ENCODE data around the gene RNF167. TPM values are rescaled to one million over a fixed set of nuclear protein-coding genes. Genes with fewer than 3 reads are reported as not detected.

The RNF167 gene
- total RNA-seq, 2 donors from 2014 or later: 120 to 123 TPM

DNA sequence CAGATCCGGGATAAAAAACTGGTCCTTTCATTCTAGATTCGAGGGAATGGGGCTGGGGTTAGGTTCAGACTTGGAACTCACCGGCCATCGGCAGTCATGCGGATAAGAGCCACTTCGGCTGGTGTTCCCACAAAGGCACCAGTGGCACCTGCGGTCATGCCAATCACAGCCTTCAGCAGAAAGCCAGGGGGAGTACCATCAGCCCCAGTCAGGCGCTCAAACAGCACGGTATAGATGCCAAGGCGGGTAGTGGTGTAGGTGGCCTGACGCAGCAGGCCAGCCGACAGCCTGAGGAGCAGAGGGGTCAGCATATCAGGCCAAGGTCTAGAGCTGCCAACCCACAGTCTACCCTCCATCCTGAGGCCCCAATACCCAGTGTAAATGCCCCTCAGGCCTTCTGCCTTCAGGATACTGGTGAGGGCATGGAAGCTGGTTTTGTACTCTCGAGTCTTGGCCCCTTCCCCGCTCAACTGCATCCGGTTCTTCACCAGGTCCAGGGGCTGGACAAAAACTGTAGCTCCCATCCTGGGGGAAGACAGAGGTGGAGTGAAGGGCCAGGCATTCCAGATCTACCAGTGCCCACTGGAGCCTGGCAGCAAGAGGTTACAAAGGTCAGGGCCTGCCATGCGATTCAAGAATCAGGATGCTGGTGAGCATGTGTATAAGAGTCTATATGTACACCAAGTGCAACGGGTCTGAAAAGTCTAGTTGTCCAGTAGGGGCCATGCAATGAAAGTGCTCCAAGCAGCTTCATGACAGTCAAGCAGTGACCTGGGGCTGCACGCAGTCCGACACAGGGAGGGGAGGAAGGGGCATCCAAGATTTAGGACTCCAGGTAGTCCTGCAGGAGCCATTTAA is 1.2 kb upstream of the RNF167 start:
- 71% methylated on average over 16 to 19 of the region's 19 CpGs for WGBS, 2 experiments (ENCODE audit: insufficient coverage in 1 of 2, insufficient read length in 1 of 2)
- no peaks in the 10 kb centered on the region for H3K27me3 ChIP-seq (ENCODE audit: control insufficient read depth, insufficient read depth, low read length, poor library complexity, severe bottlenecking)
- Mint-ChIP-seq H3K27ac (peak overlapping the region; percentile 99), H3K9me3 (no peaks in the 10 kb centered on the region), H3K4me3 (peak overlapping the region; percentile 94), H3K36me3 (ENCODE audit: low read depth) (peaks cover 36% of the 10 kb centered on the region), H3K27me3 (ENCODE audit: insufficient read depth) (no peaks in the 10 kb centered on the region), H3K4me1 (peaks cover 27% of the 10 kb centered on the region)
- H3K27ac ChIP-seq (ENCODE audit: low read depth, low read length): peak overlapping the region; percentile 96
- H3K4me3 ChIP-seq (ENCODE audit: low read length): peak overlapping the region; percentile 98
- TF ChIP-seq, protein P1, sequence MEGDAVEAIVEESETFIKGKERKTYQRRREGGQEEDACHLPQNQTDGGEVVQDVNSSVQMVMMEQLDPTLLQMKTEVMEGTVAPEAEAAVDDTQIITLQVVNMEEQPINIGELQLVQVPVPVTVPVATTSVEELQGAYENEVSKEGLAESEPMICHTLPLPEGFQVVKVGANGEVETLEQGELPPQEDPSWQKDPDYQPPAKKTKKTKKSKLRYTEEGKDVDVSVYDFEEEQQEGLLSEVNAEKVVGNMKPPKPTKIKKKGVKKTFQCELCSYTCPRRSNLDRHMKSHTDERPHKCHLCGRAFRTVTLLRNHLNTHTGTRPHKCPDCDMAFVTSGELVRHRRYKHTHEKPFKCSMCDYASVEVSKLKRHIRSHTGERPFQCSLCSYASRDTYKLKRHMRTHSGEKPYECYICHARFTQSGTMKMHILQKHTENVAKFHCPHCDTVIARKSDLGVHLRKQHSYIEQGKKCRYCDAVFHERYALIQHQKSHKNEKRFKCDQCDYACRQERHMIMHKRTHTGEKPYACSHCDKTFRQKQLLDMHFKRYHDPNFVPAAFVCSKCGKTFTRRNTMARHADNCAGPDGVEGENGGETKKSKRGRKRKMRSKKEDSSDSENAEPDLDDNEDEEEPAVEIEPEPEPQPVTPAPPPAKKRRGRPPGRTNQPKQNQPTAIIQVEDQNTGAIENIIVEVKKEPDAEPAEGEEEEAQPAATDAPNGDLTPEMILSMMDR (conservative IDR thresholded peaks at IDR 0.05): no peak
- peaks cover 42% of the 10 kb centered on the region for H3K36me3 ChIP-seq (ENCODE audit: control insufficient read depth, insufficient read depth, low read length)
- peaks cover 6% of the 10 kb centered on the region for H3K4me1 ChIP-seq (ENCODE audit: control insufficient read depth, insufficient read depth, low read length)
- DNase-seq: no peak
- no peaks in the 10 kb centered on the region for H3K9me3 ChIP-seq (ENCODE audit: control insufficient read depth, low read length)
- H3K9ac ChIP-seq (ENCODE audit: extremely low read depth, low read length, poor library complexity, severe bottlenecking): peak overlapping the region; percentile 84

DNA sequence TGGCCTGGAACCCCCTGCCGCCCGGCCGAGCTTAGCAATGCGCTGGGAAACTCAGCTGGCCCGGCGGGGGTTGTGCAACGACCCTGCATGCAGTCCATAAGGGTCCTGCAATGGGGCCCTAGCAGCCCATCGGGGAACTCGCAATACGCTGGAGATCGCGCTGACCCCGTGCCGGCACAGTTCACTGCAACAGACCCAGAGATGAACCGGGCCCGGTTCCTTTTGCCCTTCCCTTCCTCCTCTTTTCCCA is 597 bp upstream of the RNF167 start:
- WGBS, 2 experiments (ENCODE audit: insufficient coverage in 1 of 2, insufficient read length in 1 of 2): 0% methylated on average over 11 to 16 of the region's 16 CpGs
- peaks cover 6% of the 10 kb centered on the region for H3K4me1 ChIP-seq (ENCODE audit: control insufficient read depth, insufficient read depth, low read length)
- Mint-ChIP-seq H3K4me1 (peaks cover 25% of the 10 kb centered on the region), H3K36me3 (ENCODE audit: low read depth) (peaks cover 40% of the 10 kb centered on the region), H3K9me3 (no peaks in the 10 kb centered on the region), H3K27ac (peak overlapping the region; percentile 99), H3K4me3 (peak overlapping the region; percentile 94), H3K27me3 (ENCODE audit: insufficient read depth) (no peaks in the 10 kb centered on the region)
- no peaks in the 10 kb centered on the region for H3K27me3 ChIP-seq (ENCODE audit: control insufficient read depth, insufficient read depth, low read length, poor library complexity, severe bottlenecking)
- H3K36me3 ChIP-seq (ENCODE audit: control insufficient read depth, insufficient read depth, low read length): peaks cover 43% of the 10 kb centered on the region
- no peaks in the 10 kb centered on the region for H3K9me3 ChIP-seq (ENCODE audit: control insufficient read depth, low read length)
- peak overlapping the region; percentile 84 for H3K9ac ChIP-seq (ENCODE audit: extremely low read depth, low read length, poor library complexity, severe bottlenecking)
- H3K27ac ChIP-seq (ENCODE audit: low read depth, low read length): peak overlapping the region; percentile 96
- TF ChIP-seq, protein P1 (conservative IDR thresholded peaks at IDR 0.05): no peak
- no peak for DNase-seq
- H3K4me3 ChIP-seq (ENCODE audit: low read length): peak overlapping the region; percentile 98

DNA sequence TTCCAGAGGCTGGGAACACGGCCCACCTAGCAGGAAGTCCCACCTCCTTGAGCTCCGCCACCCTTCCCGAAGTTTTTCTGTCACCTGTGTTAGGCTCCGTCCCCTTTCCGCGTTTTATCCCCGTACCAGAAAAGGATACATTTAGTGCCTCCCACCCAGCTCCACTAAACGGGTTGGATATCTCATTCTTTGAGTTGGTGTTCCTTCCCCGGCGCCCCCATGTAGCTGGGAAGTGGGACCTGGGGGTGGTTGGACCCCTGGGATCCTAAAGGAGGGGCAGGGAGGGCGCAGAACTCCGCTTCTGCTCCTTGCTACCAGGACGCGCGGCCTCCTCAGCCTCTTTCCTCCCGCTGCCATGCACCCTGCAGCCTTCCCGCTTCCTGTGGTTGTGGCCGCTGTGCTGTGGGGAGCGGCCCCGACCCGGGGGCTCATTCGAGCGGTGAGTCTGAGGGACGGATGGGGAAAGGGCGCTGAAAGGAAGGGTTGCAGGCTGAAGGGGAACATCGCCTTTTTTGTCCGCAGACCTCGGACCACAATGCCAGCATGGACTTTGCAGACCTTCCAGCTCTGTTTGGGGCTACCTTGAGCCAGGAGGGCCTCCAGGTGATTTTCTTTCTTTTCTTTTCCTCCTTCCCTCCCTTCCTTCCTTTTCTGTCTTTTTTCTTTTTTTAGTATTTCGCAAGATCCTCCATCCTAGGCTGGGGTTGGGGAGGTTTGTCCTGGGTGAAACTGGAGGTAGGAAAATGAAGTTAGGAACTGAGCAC is 669 bp downstream of the RNF167 start:
- Mint-ChIP-seq H3K27me3 (ENCODE audit: insufficient read depth) (no peaks in the 10 kb centered on the region), H3K4me3 (peak overlapping the region; percentile 94), H3K27ac (peak overlapping the region; percentile 99), H3K36me3 (ENCODE audit: low read depth) (peaks cover 52% of the 10 kb centered on the region), H3K9me3 (no peaks in the 10 kb centered on the region), H3K4me1 (peaks cover 31% of the 10 kb centered on the region)
- H3K27me3 ChIP-seq (ENCODE audit: control insufficient read depth, insufficient read depth, low read length, poor library complexity, severe bottlenecking): no peaks in the 10 kb centered on the region
- peak overlapping the region; percentile 98 for H3K4me3 ChIP-seq (ENCODE audit: low read length)
- H3K4me1 ChIP-seq (ENCODE audit: control insufficient read depth, insufficient read depth, low read length): peaks cover 16% of the 10 kb centered on the region
- H3K9ac ChIP-seq (ENCODE audit: extremely low read depth, low read length, poor library complexity, severe bottlenecking): peak overlapping the region; percentile 84
- TF ChIP-seq, protein P1 (conservative IDR thresholded peaks at IDR 0.05): no peak
- peaks cover 54% of the 10 kb centered on the region for H3K36me3 ChIP-seq (ENCODE audit: control insufficient read depth, insufficient read depth, low read length)
- H3K9me3 ChIP-seq (ENCODE audit: control insufficient read depth, low read length): no peaks in the 10 kb centered on the region
- WGBS, 2 experiments (ENCODE audit: insufficient coverage in 1 of 2, insufficient read length in 1 of 2): 2 to 3% methylated on average over 11 to 29 of the region's 29 CpGs
- no peak for DNase-seq
- H3K27ac ChIP-seq (ENCODE audit: low read depth, low read length): peak overlapping the region; percentile 96
